ENCODE results near the gene COL27A1. TPM values are rescaled to one million over a fixed set of nuclear protein-coding genes. Genes with fewer than 3 reads are reported as not detected.

Gene COL27A1
- total and polyA plus RNA-seq, 2 donors (not counting 3 experiments of a cell fraction or from before 2014, with no cell fraction given) = 14.7 to 49.1 TPM

- CTCF ChIA-PET = interaction anchor here (1.0 kb wide), 1 partner anchor 9 kb away, joined by 4 read pairs; no protein-coding TSS in a partner anchor
- POLR2A ChIA-PET = no interaction called here
- Histone ChIP-seq H3K4me2 (ENCODE audit: insufficient read depth, low read length) (no peak overlapping the region), H3K9me1 (replicated peaks; ENCODE audit: control insufficient read depth, extremely low read depth, insufficient read depth, low read length) (no peaks in the 10 kb centered on the region), H3K27ac (ENCODE audit: insufficient read depth, low read depth, low read length) (no peak overlapping the region), H3K4me3 (replicated peaks in 1 of 3; ENCODE audit: insufficient read depth in 1 of 3, low read depth in 1 of 3, low read length in 3 of 3) (no peak overlapping the region), H3K9me3 (replicated peaks; ENCODE audit: control insufficient read depth, insufficient read depth, low read length) (no peaks in the 10 kb centered on the region), H3K9ac (replicated peaks; ENCODE audit: extremely low read depth, insufficient read depth, low read length) (no peak overlapping the region), H3K79me2 (ENCODE audit: control insufficient read depth, insufficient read depth, low read length) (no peaks in the 10 kb centered on the region), H3K27me3 (ENCODE audit: control insufficient read depth in 2 of 2, insufficient read depth in 2 of 2, low read length in 2 of 2) (no peaks in the 10 kb centered on the region), H3K36me3 (ENCODE audit: control insufficient read depth in 2 of 2, extremely low read depth in 1 of 2, insufficient read depth in 2 of 2, low read length in 2 of 2) (no peaks in the 10 kb centered on the region), H2AFZ (ENCODE audit: low read depth, low read length) (no peak overlapping the region), H4K20me1 (replicated peaks; ENCODE audit: control insufficient read depth, extremely low read depth, insufficient read depth, low read length) (no peaks in the 10 kb centered on the region), H3K4me1 (ENCODE audit: control insufficient read depth, extremely low read depth, insufficient read depth, low read length) (no peaks in the 10 kb centered on the region)
- intact Hi-C loops (cut with micrococcal nuclease) = no loop called here
- FAIRE-seq = no peak
- no peak for TF ChIP-seq POLR2A (IDR thresholded peaks at IDR 0.05; ENCODE audit: low read depth, low read length)
- no TSS peak for BruUV-seq (replicated peaks)
- no peak for DNase-seq (ENCODE audit: low read depth, low spot score)
- dilution Hi-C loops (cut with MboI; ENCODE audit: extremely low pct_ligation_motif_present, low sequenced_read_pairs) = no loop called here
Observed at GRCh38 chr9:114247491-114247890, 92.2 kb downstream of the COL27A1 start.

- DNase-seq (ENCODE audit: low read depth, low spot score) (no peak), FAIRE-seq (no peak)
- POLR2A ChIA-PET = no interaction called here
- Histone ChIP-seq H2AFZ (ENCODE audit: low read depth, low read length) (no peak overlapping the region), H3K79me2 (ENCODE audit: control insufficient read depth, insufficient read depth, low read length) (no peaks in the 10 kb centered on the region), H4K20me1 (replicated peaks; ENCODE audit: control insufficient read depth, extremely low read depth, insufficient read depth, low read length) (no peaks in the 10 kb centered on the region), H3K4me3 (replicated peaks in 1 of 3; ENCODE audit: insufficient read depth in 1 of 3, low read depth in 1 of 3, low read length in 3 of 3) (no peak overlapping the region), H3K36me3 (ENCODE audit: control insufficient read depth in 2 of 2, extremely low read depth in 1 of 2, insufficient read depth in 2 of 2, low read length in 2 of 2) (no peaks in the 10 kb centered on the region), H3K4me2 (ENCODE audit: insufficient read depth, low read length) (no peak overlapping the region), H3K4me1 (ENCODE audit: control insufficient read depth, extremely low read depth, insufficient read depth, low read length) (no peaks in the 10 kb centered on the region), H3K9me1 (replicated peaks; ENCODE audit: control insufficient read depth, extremely low read depth, insufficient read depth, low read length) (no peaks in the 10 kb centered on the region), H3K27ac (ENCODE audit: insufficient read depth, low read depth, low read length) (no peak overlapping the region), H3K27me3 (ENCODE audit: control insufficient read depth in 2 of 2, insufficient read depth in 2 of 2, low read length in 2 of 2) (no peaks in the 10 kb centered on the region), H3K9me3 (replicated peaks; ENCODE audit: control insufficient read depth, insufficient read depth, low read length) (no peaks in the 10 kb centered on the region), H3K9ac (replicated peaks; ENCODE audit: extremely low read depth, insufficient read depth, low read length) (no peak overlapping the region)
- dilution Hi-C loops (cut with MboI; ENCODE audit: extremely low pct_ligation_motif_present, low sequenced_read_pairs) (no loop called here), intact Hi-C loops (cut with micrococcal nuclease) (no loop called here)
- BruUV-seq (replicated peaks) = no TSS peak
- CTCF ChIA-PET = interaction anchor here (0.7 to 1.0 kb wide), 2 partner anchors 9 to 61 kb away, joined by 3 to 4 read pairs; no protein-coding TSS in a partner anchor
- no peak for TF ChIP-seq CTCF (IDR thresholded peaks at IDR 0.05; ENCODE audit: extremely low read depth in 1 of 2, insufficient read depth in 1 of 2, low read depth in 1 of 2, low read length in 2 of 2)
- TF ChIP-seq POLR2A (IDR thresholded peaks at IDR 0.05; ENCODE audit: low read depth, low read length) = no peak
- no peak for TF ChIP-seq EZH2 (IDR thresholded peaks at IDR 0.05; ENCODE audit: borderline replicate concordance, low read depth, low read length, severe bottlenecking)
- no peak for TF ChIP-seq MYC (IDR thresholded peaks at IDR 0.05; ENCODE audit: low read depth, low read length)
- TF ChIP-seq GATA2 (IDR thresholded peaks at IDR 0.05; ENCODE audit: insufficient read depth, insufficient read length, low read depth, low read length) = no peak
- no peak for TF ChIP-seq MAX (IDR thresholded peaks at IDR 0.05; ENCODE audit: insufficient read depth, insufficient read length)
- TF ChIP-seq POLR2AphosphoS5 (IDR thresholded peaks at IDR 0.05; ENCODE audit: insufficient read depth, low read depth, low read length) = no peak
- no peak for TF ChIP-seq FOS (IDR thresholded peaks at IDR 0.05; ENCODE audit: borderline replicate concordance, insufficient read depth, low read length)
- TF ChIP-seq JUN (IDR thresholded peaks at IDR 0.05; ENCODE audit: borderline replicate concordance, insufficient read depth, insufficient read length, low read depth) = no peak
Observed at GRCh38 chr9:114248299-114248707, 93.0 kb downstream of the COL27A1 start.

Data from endothelial cell of umbilical vein (primary cell).